Osteoblast (primary cell): Measurements from ENCODE around the gene FAM227B. TPM values are rescaled to one million over a fixed set of nuclear protein-coding genes. Genes with fewer than 3 reads are reported as not detected.
"Not testable (repeated sequence)": the region's sequence is repeated elsewhere in the genome, so short reads cannot be mapped to it uniquely, and the experiment has no call there.

Experiments used
- DNase-seq: peaks from one replicate; pipeline ENCODE4 v3.0.0; 2011; ENCODE audit warnings: low spot score, mixed read lengths; ENCODE audit not compliant: insufficient read length; ENCODE audit errors: missing footprints
- H2AFZ ChIP-seq: 2 replicates; pipeline ENCODE4 v1.6.0; 2011; ENCODE audit warnings: mild to moderate bottlenecking, low read length
- H3K27ac ChIP-seq: 2 replicates; pipeline ENCODE4 v1.5.1; 2011; ENCODE audit warnings: mild to moderate bottlenecking, low read depth, low read length, moderate library complexity
- H3K27me3 ChIP-seq: 2 replicates; pipeline ENCODE4 v1.6.0; 2012; ENCODE audit warnings: mild to moderate bottlenecking, control low read depth, inconsistent platforms, low read length, moderate library complexity; ENCODE audit not compliant: insufficient read depth
- H3K36me3 ChIP-seq: 2 replicates; pipeline ENCODE4 v1.5.1; 2011; ENCODE audit warnings: mild to moderate bottlenecking, low read length, control low read depth, moderate library complexity; ENCODE audit not compliant: insufficient read depth
- H3K4me1 ChIP-seq: 2 replicates; pipeline ENCODE4 v1.5.1; 2011; ENCODE audit warnings: mild to moderate bottlenecking, low read length, control low read depth, moderate library complexity; ENCODE audit not compliant: insufficient read depth
- H3K4me2 ChIP-seq: 2 replicates; pipeline ENCODE4 v1.6.0; 2011; ENCODE audit warnings: mild to moderate bottlenecking, low read length; ENCODE audit not compliant: insufficient read depth
- H3K4me3 ChIP-seq: fragments of 200-600 bp; sonication (generic); 3 replicates; pipeline ENCODE4 v1.5.1; 2012; ENCODE audit warnings: mild to moderate bottlenecking, low read length, inconsistent platforms; ENCODE audit not compliant: insufficient read depth
- H3K79me2 ChIP-seq: 2 replicates; pipeline ENCODE4 v1.6.0; 2012; ENCODE audit warnings: mild to moderate bottlenecking, low read length, control low read depth, inconsistent platforms; ENCODE audit not compliant: insufficient read depth
- H3K9me3 ChIP-seq: 2 replicates; pipeline ENCODE4 v1.5.1; 2011; ENCODE audit warnings: low read depth, low read length, control low read depth
- H4K20me1 ChIP-seq: 2 replicates; pipeline ENCODE4 v1.6.0; 2012; ENCODE audit warnings: mild to moderate bottlenecking, low read length, control low read depth; ENCODE audit not compliant: insufficient read depth
- total RNA-seq: library from RNA; depleted of rRNA; stranded (reverse); fragments of >200 nt; gene quantifications from 2 replicates; pipeline ENCODE4 v1.2.3, GENCODE V29; 2012
- TF ChIP-seq, protein P1 (sequence below): IDR thresholded peaks from 2 replicates; pipeline ENCODE4 v1.5.1; 2011; ENCODE audit warnings: mild to moderate bottlenecking, low read depth, low read length, moderate library complexity; ENCODE audit errors: extremely low read depth

FAM227B gene
- total RNA-seq, 1 donor, result 4.3 TPM

DNA sequence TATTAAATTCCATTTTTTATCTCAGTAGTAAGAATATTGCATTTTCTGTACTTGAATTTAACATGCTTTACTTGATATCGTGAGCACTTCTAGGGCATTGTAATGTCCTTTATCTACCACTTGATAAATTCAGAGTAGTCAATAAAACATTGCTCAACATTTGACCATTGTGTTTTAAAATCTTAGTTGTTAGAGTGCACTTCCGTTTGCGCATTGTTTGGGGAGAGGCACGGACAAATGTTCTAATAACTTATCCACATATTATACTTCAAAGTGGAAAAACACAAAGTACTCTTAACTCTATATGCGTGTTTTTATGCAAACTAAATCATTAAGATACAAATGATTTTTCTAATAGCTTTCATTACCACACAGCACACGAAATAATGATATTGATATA, 419 bp downstream of the FAM227B start:
- no peaks in the 10 kb centered on the region for H4K20me1 ChIP-seq
- H3K4me1 ChIP-seq, result peaks cover 32% of the 10 kb centered on the region
- DNase-seq, result no peak
- H3K27me3 ChIP-seq, result no peaks in the 10 kb centered on the region
- TF ChIP-seq, protein P1, sequence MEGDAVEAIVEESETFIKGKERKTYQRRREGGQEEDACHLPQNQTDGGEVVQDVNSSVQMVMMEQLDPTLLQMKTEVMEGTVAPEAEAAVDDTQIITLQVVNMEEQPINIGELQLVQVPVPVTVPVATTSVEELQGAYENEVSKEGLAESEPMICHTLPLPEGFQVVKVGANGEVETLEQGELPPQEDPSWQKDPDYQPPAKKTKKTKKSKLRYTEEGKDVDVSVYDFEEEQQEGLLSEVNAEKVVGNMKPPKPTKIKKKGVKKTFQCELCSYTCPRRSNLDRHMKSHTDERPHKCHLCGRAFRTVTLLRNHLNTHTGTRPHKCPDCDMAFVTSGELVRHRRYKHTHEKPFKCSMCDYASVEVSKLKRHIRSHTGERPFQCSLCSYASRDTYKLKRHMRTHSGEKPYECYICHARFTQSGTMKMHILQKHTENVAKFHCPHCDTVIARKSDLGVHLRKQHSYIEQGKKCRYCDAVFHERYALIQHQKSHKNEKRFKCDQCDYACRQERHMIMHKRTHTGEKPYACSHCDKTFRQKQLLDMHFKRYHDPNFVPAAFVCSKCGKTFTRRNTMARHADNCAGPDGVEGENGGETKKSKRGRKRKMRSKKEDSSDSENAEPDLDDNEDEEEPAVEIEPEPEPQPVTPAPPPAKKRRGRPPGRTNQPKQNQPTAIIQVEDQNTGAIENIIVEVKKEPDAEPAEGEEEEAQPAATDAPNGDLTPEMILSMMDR, result peak; percentile 24
- peaks cover 41% of the 10 kb centered on the region for H3K79me2 ChIP-seq
- H3K4me2 ChIP-seq, result peak overlapping the region; percentile 90
- peaks cover 6% of the 10 kb centered on the region for H3K36me3 ChIP-seq
- H2AFZ ChIP-seq, result peak overlapping the region; percentile 80
- H3K4me3 ChIP-seq, result peak overlapping the region; percentile 81
- H3K27ac ChIP-seq, result peak overlapping the region; percentile 95
- H3K9me3 ChIP-seq, result no peaks in the 10 kb centered on the region

DNA sequence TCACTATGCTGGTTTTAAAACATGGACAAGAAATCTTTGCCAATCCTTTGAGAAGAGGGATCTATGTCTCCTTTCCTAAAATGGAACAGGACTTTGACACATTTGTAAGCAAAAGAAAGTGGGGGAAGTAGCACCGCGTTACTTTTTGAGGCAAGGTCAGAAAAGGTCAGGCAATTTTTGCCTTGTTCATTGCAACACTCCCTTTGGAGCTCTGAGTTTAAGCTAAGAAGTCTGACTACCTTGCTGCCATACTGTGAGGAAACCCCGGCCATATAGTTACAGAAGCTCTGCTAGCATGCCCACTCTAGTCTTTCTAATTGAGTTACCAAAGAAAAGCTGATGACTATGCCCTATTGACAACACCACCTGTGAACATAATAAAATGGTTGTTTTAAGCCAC, 1.4 kb downstream of the FAM227B start:
- Histone ChIP-seq H3K36me3 (no peaks in the 10 kb centered on the region), H3K79me2 (peaks cover 32% of the 10 kb centered on the region), H3K27me3 (no peaks in the 10 kb centered on the region), H2AFZ (peak overlapping the region; percentile 80), H4K20me1 (no peaks in the 10 kb centered on the region), H3K27ac (no peak overlapping the region), H3K4me2 (no peak overlapping the region), H3K9me3 (no peaks in the 10 kb centered on the region), H3K4me3 (no peak overlapping the region), H3K4me1 (peaks cover 31% of the 10 kb centered on the region)
- DNase-seq, result no peak
- TF ChIP-seq, protein P1, result no peak

DNA sequence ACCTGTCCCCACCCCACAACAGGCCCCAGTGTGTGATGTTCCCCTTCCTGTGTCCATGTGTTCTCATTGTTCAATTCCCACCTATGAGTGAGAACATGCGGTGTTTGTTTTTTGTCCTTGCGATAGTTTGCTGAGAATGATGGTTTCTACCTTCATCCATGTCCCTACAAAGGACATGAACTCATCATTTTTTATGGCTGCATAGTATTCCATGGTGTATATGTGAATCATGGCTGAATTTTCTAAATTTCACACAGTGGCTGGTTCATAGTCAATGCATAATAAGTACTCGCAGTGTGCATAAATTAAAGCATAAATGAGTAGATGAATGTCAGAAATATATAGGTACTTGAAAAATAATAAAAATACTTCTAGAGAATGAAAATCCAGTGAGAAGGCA, 8.4 kb downstream of the FAM227B start:
- not testable (repeated sequence) for H2AFZ ChIP-seq, H4K20me1 ChIP-seq, DNase-seq, H3K36me3 ChIP-seq, H3K27me3 ChIP-seq, H3K4me2 ChIP-seq, H3K79me2 ChIP-seq, H3K27ac ChIP-seq, H3K4me3 ChIP-seq, H3K9me3 ChIP-seq, H3K4me1 ChIP-seq

DNA sequence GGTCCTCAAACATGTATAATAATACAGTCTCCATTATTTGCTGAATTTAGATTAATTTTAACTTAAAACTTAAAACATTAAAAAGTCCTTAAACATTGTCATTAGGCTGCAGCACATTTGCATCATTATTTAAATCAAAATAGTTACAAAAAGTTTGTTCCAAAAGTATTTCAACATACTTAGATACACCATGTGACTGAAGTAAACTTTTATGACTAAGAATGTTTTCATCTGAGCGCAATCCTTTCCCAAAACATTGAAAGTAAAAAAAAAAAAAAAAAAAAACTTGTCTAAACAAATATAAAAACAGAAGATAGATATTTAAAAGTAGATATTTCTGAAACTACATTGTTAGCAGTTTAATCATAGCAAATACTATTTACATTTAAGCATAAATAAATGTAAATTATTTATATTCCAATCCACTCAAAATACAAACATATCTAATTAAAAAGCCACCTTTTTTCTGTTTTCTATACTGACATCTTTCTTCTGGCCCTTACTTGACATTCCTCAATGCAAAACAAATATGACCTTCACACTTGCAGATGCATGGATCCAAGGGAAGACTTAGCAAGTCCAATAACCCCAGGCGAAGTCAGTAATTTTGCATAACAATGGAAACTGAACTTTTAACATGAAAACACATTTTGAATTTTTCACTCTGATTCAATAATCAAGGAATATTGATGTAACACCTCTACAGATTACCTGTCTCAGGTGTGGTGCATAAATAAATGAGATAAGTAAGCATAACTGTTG, 10.3 kb downstream of the FAM227B start:
- H3K4me1 ChIP-seq, result no peaks in the 10 kb centered on the region
- H4K20me1 ChIP-seq, result no peaks in the 10 kb centered on the region
- no peaks in the 10 kb centered on the region for H3K79me2 ChIP-seq
- TF ChIP-seq, protein P1, result no peak
- DNase-seq, result no peak
- H3K4me3 ChIP-seq, result no peak overlapping the region
- no peak overlapping the region for H3K4me2 ChIP-seq
- no peaks in the 10 kb centered on the region for H3K27me3 ChIP-seq
- no peaks in the 10 kb centered on the region for H3K9me3 ChIP-seq
- no peak overlapping the region for H2AFZ ChIP-seq
- H3K36me3 ChIP-seq, result no peaks in the 10 kb centered on the region
- no peak overlapping the region for H3K27ac ChIP-seq
